Ascending aorta (tissue), 2 donors: ENCODE results near the gene GRPR. TPM values are rescaled to one million over a fixed set of nuclear protein-coding genes. Genes with fewer than 3 reads are reported as not detected.
"Not testable (repeated sequence)": the region's sequence is repeated elsewhere in the genome, so short reads cannot be mapped to it uniquely, and the experiment has no call there.

Source experiments
- DNase-seq, 2 donors: peaks; one replicate each; pipeline ENCODE4 v3.0.0-alpha.2; 2019; ENCODE audit warnings: low spot score in 2 of 2
- H3K27ac ChIP-seq, 2 donors: fragments of 200-600 bp; sonication (generic); one replicate each; pipeline ENCODE4 v1.5.1; 2016 to 2017; ENCODE audit warnings: mild to moderate bottlenecking in 1 of 2
- H3K27me3 ChIP-seq: fragments of 200-600 bp; sonication (generic); one replicate; pipeline ENCODE4 v1.5.1; 2017
- H3K36me3 ChIP-seq, 2 donors: fragments of 200-600 bp; sonication (generic); one replicate each; pipeline ENCODE4 v1.5.1; 2016
- H3K4me1 ChIP-seq, 2 donors: fragments of 200-600 bp; sonication (generic); one replicate each; pipeline ENCODE4 v1.5.1; 2016 to 2017; ENCODE audit warnings: mild to moderate bottlenecking in 1 of 2
- H3K4me3 ChIP-seq, 2 donors: fragments of 200-600 bp; sonication (generic); one replicate each; pipeline ENCODE4 v1.5.1; 2016 to 2017; ENCODE audit warnings: mild to moderate bottlenecking in 1 of 2
- H3K9me3 ChIP-seq, 2 donors: fragments of 200-600 bp; sonication (generic); one replicate each; pipeline ENCODE4 v1.5.1; 2016
- intact Hi-C: fragments of 100-400 bp; cut with DNase I; formaldehyde crosslinking; loops from one replicate; pipeline ENCODE4 v1.15.1; 2023
- total RNA-seq: library from RNA; depleted of rRNA; stranded (reverse); fragments of >200 nt; gene quantifications from one replicate; pipeline ENCODE4 v1.1.0, GENCODE V29; 2016
- TF ChIP-seq, protein P1 (sequence below), 3 experiments: fragments of 200-600 bp in 2 of 3; fragments of 450-650 bp in 1 of 3; sonication (generic) in 2 of 3; IDR thresholded peaks; one replicate each; pipeline ENCODE4 v1.5.1; 2016 to 2019; ENCODE audit warnings: antibody characterized with exemption in 3 of 3, mild to moderate bottlenecking in 1 of 3, moderate library complexity in 1 of 3

GRPR gene
- total RNA-seq, 1 donor from 2014 or later = 1.7 TPM

DNA sequence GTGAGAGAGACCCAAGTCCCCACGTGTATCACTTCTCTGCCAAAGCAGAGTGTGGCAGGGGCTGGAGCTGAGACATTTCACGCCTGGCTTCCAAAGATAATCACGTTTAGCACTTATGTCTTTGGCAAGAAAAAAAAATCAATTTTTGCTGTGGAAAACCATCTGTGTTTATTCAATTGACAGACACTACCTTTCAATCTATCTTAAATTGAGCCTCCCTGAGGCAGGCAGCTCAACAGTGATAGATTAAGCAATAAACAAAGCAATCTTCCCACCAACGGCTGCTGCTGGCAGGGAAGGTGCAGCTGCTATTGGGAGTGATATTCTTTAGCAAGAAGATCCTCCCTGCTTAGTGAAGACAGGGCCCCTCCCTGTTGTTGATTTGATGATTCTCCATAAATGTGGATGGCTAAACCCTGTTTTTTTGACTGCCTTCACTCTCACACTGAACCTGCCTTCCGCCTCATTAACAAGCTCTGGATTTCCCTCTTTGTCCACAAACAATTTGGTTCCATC, 32.3 kb downstream of the GRPR start:
- Histone ChIP-seq H3K27ac (no peak overlapping the region), H3K36me3 (no peaks in the 10 kb centered on the region), H3K4me3 (no peak overlapping the region), H3K9me3 (no peaks in the 10 kb centered on the region), H3K27me3 (no peaks in the 10 kb centered on the region), H3K4me1 (no peaks in the 10 kb centered on the region)
- TF ChIP-seq, protein P1, sequence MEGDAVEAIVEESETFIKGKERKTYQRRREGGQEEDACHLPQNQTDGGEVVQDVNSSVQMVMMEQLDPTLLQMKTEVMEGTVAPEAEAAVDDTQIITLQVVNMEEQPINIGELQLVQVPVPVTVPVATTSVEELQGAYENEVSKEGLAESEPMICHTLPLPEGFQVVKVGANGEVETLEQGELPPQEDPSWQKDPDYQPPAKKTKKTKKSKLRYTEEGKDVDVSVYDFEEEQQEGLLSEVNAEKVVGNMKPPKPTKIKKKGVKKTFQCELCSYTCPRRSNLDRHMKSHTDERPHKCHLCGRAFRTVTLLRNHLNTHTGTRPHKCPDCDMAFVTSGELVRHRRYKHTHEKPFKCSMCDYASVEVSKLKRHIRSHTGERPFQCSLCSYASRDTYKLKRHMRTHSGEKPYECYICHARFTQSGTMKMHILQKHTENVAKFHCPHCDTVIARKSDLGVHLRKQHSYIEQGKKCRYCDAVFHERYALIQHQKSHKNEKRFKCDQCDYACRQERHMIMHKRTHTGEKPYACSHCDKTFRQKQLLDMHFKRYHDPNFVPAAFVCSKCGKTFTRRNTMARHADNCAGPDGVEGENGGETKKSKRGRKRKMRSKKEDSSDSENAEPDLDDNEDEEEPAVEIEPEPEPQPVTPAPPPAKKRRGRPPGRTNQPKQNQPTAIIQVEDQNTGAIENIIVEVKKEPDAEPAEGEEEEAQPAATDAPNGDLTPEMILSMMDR (IDR thresholded peaks at IDR 0.05) = no peak
- DNase-seq = no peak
- intact Hi-C loops = no loop called here

DNA sequence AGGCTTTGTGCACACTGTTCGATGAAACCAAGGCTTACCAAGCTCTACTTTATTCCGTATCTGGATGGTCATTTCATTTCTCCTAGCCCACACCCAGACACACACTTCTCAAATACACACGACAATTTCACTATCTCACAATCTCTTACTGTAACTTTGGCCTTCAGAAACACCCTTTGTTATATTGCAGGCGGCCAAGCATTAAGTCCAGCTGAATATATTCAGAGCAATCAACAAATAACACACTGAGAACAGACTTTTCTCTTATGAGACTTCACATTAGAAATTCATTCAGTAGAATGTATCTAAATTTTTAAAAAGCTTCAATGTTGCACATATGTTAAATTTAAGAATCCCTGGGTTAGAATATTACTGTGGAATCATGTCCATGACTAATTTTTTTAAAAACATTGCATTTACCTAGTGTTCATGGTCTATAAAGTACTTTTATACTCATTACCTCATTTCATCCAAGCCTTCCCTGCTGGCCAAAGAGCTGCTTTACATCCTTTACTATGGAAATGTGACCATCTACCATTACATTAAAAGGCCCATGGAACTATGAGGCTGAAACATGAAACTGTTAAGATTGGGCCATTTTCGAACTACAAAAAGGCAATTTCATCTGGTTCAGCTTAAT, 33.4 kb downstream of the GRPR start:
- Histone ChIP-seq H3K4me1 (no peaks in the 10 kb centered on the region), H3K27me3 (no peaks in the 10 kb centered on the region), H3K36me3 (no peaks in the 10 kb centered on the region), H3K27ac (no peak overlapping the region), H3K9me3 (no peaks in the 10 kb centered on the region), H3K4me3 (no peak overlapping the region)
- intact Hi-C loops = no loop called here
- TF ChIP-seq, protein P1 (IDR thresholded peaks at IDR 0.05) = no peak
- no peak for DNase-seq

DNA sequence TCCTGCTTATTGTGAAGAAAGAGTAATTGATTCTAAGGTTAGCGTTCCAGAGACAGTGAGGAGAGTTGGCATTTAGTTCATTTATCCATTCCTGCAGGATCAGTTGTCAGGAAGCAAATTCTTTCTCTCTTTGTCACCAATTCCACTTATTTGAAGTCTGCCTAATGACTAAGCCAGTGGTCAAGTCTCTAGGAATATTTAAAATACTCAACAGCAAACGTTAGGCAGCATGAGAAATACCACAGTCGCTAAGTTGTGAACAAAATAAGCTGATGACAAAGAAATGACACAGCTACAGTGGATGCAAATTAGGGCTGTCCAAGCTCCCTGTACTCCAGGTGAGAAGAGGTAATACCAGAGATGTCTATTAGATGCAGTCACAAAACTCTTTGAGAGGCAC, 37.4 kb downstream of the GRPR start:
- H3K9me3 ChIP-seq = peaks cover 0 to 3% of the 10 kb centered on the region in 2 donors
- no peak for DNase-seq
- H3K4me3 ChIP-seq = no peak overlapping the region
- no peaks in the 10 kb centered on the region for H3K4me1 ChIP-seq
- H3K27ac ChIP-seq = no peak overlapping the region
- no peaks in the 10 kb centered on the region for H3K36me3 ChIP-seq
- no peaks in the 10 kb centered on the region for H3K27me3 ChIP-seq
- TF ChIP-seq, protein P1 (IDR thresholded peaks at IDR 0.05) = no peak
- intact Hi-C loops = no loop called here

DNA sequence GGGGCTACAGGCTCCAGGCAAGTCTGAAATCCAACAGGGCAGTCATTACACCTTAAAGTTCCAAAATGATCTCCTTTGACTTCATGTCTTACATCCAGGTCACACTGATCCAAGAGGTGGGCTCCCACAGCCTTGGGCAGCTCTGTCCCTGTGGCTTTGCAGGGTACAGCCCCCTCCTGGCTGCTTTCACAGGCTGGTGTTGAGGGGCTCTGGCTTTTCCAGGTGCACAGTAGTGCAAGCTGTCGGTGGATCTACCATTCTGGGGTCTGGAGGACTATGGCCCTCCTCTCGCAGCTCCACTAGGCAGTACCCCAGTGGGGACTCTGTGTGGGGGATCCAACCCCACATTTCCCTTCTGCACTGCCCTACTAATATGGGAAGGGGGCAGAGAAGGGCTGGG, 37.8 kb downstream of the GRPR start:
- H3K4me3 ChIP-seq, H3K36me3 ChIP-seq, H3K4me1 ChIP-seq, H3K27ac ChIP-seq, DNase-seq, intact Hi-C loops, H3K27me3 ChIP-seq, H3K9me3 ChIP-seq: not testable (repeated sequence)

DNA sequence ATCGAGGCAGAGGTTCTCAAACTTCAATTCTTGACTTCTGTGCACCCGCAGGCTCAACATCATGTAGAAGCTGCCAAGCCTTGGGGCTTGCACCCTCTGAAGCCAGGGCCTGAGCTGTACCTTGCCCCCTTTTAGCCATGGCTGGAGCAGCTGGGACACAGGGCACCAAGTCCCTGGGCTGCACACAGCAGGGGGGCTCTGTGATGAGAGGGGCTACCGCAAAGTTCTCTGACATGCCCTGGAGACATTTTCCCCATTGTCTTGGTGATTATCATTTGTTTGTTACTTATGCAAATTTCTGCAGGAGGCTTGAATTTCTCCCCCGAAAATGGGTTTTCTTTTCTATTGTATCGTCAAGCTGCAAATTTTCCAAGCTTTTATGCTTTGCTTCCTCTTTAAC, 39.0 kb downstream of the GRPR start:
- Histone ChIP-seq H3K27ac (no peak overlapping the region), H3K4me3 (no peak overlapping the region), H3K27me3 (no peaks in the 10 kb centered on the region), H3K9me3 (peaks cover 0 to 3% of the 10 kb centered on the region in 2 donors), H3K4me1 (no peaks in the 10 kb centered on the region), H3K36me3 (no peaks in the 10 kb centered on the region)
- intact Hi-C loops = no loop called here
- TF ChIP-seq, protein P1 (IDR thresholded peaks at IDR 0.05) = no peak
- DNase-seq = no peak

DNA sequence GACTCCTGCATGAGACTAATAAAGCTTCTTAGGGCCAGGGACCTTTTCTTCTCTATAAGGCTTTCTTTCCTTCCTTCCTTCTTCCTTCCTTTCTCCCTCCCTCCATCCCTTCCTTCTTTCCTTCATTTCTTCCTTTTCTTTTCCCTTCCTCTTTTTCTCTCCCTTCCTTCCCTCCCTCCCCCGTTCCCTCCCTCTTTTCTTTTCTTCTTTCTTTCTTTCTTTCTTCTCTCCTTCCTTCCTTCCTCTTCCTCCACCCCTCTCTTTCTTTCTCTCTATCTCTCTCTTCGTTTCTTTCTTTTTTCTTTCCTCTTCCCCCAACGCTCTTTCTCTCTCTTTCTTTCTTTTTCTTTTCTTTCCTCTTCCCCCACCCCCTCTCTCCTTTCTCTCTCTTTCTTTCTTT, 41.4 kb downstream of the GRPR start:
- TF ChIP-seq, protein P1 (IDR thresholded peaks at IDR 0.05) = no peak
- intact Hi-C loops = no loop called here
- no peaks in the 10 kb centered on the region for H3K4me1 ChIP-seq
- H3K36me3 ChIP-seq = no peaks in the 10 kb centered on the region
- no peak for DNase-seq
- H3K27me3 ChIP-seq = no peaks in the 10 kb centered on the region
- no peak overlapping the region for H3K4me3 ChIP-seq
- H3K9me3 ChIP-seq = peaks cover 0 to 3% of the 10 kb centered on the region in 2 donors
- no peak overlapping the region for H3K27ac ChIP-seq
